Astrocyte of the spinal cord (primary cell): ENCODE data around the gene UNC45A.

Experiments
- DNase-seq: peaks from one replicate; pipeline ENCODE4 v3.0.0; 2011; ENCODE audit warnings: low read depth, low spot score
- H3K4me3 ChIP-seq: 2 replicates; pipeline ENCODE4 v1.5.1; 2011; ENCODE audit warnings: low read depth, mild to moderate bottlenecking, low read length, moderate library complexity
- in situ Hi-C: cut with HindIII; loops from 2 replicates; pipeline ENCODE4 v1.10.0; 2017; ENCODE audit warnings: low sequenced_read_pairs
- TF ChIP-seq, protein P1 (sequence below): IDR thresholded peaks from 2 replicates; pipeline ENCODE4 v1.5.1; 2012; ENCODE audit warnings: low read depth, mild to moderate bottlenecking, low read length, inconsistent platforms

The UNC45A gene, protein sequence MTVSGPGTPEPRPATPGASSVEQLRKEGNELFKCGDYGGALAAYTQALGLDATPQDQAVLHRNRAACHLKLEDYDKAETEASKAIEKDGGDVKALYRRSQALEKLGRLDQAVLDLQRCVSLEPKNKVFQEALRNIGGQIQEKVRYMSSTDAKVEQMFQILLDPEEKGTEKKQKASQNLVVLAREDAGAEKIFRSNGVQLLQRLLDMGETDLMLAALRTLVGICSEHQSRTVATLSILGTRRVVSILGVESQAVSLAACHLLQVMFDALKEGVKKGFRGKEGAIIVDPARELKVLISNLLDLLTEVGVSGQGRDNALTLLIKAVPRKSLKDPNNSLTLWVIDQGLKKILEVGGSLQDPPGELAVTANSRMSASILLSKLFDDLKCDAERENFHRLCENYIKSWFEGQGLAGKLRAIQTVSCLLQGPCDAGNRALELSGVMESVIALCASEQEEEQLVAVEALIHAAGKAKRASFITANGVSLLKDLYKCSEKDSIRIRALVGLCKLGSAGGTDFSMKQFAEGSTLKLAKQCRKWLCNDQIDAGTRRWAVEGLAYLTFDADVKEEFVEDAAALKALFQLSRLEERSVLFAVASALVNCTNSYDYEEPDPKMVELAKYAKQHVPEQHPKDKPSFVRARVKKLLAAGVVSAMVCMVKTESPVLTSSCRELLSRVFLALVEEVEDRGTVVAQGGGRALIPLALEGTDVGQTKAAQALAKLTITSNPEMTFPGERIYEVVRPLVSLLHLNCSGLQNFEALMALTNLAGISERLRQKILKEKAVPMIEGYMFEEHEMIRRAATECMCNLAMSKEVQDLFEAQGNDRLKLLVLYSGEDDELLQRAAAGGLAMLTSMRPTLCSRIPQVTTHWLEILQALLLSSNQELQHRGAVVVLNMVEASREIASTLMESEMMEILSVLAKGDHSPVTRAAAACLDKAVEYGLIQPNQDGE

GRCh38 chr15:90934949-90935751 is at the start of gene UNC45A:
UNC45A (plus strand) TSS chr15:90935285; CDS start chr15:90935325, 40 bp downstream.
- in situ Hi-C loops, result no loop called here
- TF ChIP-seq, protein P1, sequence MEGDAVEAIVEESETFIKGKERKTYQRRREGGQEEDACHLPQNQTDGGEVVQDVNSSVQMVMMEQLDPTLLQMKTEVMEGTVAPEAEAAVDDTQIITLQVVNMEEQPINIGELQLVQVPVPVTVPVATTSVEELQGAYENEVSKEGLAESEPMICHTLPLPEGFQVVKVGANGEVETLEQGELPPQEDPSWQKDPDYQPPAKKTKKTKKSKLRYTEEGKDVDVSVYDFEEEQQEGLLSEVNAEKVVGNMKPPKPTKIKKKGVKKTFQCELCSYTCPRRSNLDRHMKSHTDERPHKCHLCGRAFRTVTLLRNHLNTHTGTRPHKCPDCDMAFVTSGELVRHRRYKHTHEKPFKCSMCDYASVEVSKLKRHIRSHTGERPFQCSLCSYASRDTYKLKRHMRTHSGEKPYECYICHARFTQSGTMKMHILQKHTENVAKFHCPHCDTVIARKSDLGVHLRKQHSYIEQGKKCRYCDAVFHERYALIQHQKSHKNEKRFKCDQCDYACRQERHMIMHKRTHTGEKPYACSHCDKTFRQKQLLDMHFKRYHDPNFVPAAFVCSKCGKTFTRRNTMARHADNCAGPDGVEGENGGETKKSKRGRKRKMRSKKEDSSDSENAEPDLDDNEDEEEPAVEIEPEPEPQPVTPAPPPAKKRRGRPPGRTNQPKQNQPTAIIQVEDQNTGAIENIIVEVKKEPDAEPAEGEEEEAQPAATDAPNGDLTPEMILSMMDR, result no peak
- peak within 1 kb of the TSS; percentile 72 for H3K4me3 ChIP-seq
- peak; percentile 82 for DNase-seq

DNA sequence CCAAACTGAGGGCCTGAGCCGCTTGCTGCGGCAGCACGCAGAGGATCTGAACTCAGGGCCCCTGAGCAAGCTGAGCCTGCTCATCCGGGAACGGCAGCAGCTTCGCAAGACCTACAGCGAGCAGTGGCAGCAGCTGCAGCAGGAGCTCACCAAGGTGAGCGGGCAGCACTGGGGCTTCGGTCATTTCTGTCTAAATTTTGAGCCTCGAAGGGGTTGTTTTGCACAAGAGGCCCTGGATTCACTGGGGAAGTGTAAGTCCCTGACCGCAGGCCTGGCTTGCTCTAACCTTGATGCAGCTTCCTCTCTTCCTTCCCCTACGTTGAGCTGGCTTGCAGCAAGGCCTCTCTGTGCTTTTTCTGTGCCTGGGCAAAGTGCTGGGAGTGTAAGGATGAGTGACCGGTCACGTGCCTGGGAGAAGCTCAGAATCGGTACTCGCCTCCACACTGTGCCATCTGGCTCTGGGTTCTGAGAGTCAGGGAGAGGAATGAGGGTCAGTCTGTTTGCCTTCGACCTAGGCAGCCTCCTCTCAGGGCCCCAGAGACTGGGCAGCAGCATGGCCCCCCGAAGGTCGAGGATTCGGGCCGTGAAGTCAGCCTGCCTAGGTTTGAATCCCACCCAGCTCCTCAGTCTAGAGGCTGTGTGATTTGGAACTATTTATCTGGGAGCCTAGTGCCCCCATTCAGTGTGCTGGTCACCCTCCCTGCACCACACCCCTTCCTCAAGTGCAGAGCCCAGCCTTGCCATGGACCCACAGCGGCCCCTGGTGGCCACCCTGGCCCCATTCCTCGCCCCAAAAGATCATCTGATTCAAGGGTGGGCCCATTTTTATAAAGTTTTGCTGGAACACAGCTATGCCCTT is 49.4 kb upstream of the UNC45A start:
- peak; percentile 66 for DNase-seq
- TF ChIP-seq, protein P1, result peak; percentile 98
- H3K4me3 ChIP-seq, result no peak overlapping the region
- in situ Hi-C loops, result no loop called here

DNA sequence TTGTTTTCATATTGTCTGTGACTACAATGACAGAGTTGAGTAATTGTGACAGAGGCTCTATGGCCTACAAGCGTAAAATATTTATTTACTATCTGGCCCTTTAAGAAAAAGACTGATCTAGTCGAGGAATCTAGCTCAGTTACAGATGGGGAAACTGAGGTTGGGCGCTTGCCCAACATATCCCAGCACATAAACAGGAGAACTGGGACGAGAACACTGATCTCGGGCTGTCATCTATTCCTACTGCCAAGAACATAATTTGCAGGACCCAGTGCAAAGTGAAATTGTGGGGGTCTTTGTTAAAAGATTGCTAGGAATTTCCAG is 48.8 kb upstream of the UNC45A start:
- TF ChIP-seq, protein P1, result no peak
- DNase-seq, result no peak
- H3K4me3 ChIP-seq, result no peak overlapping the region
- in situ Hi-C loops, result no loop called here

DNA sequence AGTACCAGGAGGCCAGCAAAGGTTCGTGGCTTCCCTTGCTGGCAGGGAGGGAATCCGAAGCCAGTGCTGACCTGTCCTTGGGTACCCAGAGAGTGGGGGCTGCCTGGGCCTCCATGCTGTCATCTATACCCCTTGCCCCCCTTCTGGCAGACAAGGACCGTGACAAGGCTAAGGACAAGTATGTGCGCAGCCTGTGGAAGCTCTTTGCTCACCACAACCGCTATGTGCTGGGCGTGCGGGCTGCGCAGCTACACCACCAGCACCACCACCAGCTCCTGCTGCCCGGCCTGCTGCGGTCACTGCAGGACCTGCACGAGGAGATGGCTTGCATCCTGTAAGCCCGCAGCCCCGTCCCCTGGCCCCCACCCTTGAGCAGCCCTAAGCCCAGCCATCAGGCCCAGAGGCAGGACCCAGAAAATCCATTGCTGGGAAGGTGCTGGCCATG is 48.0 kb upstream of the UNC45A start:
- no peak for DNase-seq
- in situ Hi-C loops, result no loop called here
- H3K4me3 ChIP-seq, result no peak overlapping the region
- TF ChIP-seq, protein P1, result no peak

GRCh38 chr15:90889313-90889730 is 45.8 kb upstream of the UNC45A start:
- in situ Hi-C loops, result no loop called here
- TF ChIP-seq, protein P1, result no peak
- no peak for DNase-seq

More at GRCh38 chr15:90889313-90889730, 45.8 kb upstream of the UNC45A start:
- no peak overlapping the region for H3K4me3 ChIP-seq
